CD14-positive monocyte (primary cell): Measurements from ENCODE around the gene SLCO1B1. TPM values are rescaled to one million over a fixed set of nuclear protein-coding genes. Genes with fewer than 3 reads are reported as not detected.

Source experiments
- DNase-seq, 3 donors: peaks; one replicate each; pipeline ENCODE4 v3.0.0-alpha.2; 2011 to 2022
- H2AFZ ChIP-seq: 2 replicates; pipeline ENCODE4 v1.6.0; 2012; ENCODE audit warnings: mild to moderate bottlenecking, low read depth, low read length, inconsistent platforms; ENCODE audit not compliant: insufficient read depth, poor library complexity, severe bottlenecking
- H3K27ac ChIP-seq, 2 donors: 1 replicate in 1 of 2; 2 replicates in 1 of 2; pipeline ENCODE4 v1.5.1; 2012 to 2013; ENCODE audit warnings: low read length in 2 of 2, control low read depth in 1 of 2, inconsistent platforms in 1 of 2, low read depth in 1 of 2, mild to moderate bottlenecking in 1 of 2
- H3K27me3 ChIP-seq, 2 donors: one replicate each; pipeline versions ENCODE4 v1.6.0 to v1.6.1; 2011 to 2013; ENCODE audit warnings: low read length in 2 of 2; ENCODE audit not compliant: control insufficient read depth in 2 of 2, insufficient read depth in 2 of 2
- H3K36me3 ChIP-seq, 2 donors: replicated peaks in 1 of 2; 1 replicate in 1 of 2; 2 replicates in 1 of 2; pipeline versions ENCODE4 v1.5.1 to v1.6.1; 2012 to 2013; ENCODE audit warnings: low read length in 2 of 2, control low read depth in 1 of 2, inconsistent platforms in 1 of 2, mild to moderate bottlenecking in 1 of 2; ENCODE audit not compliant: insufficient read depth in 2 of 2, control insufficient read depth in 1 of 2
- H3K4me1 ChIP-seq, 2 donors: 1 replicate in 1 of 2; 2 replicates in 1 of 2; pipeline versions ENCODE4 v1.5.1 to v1.6.1; 2012 to 2013; ENCODE audit warnings: low read length in 2 of 2, control low read depth in 1 of 2, inconsistent platforms in 1 of 2, mild to moderate bottlenecking in 1 of 2, moderate library complexity in 1 of 2; ENCODE audit not compliant: insufficient read depth in 2 of 2, control insufficient read depth in 1 of 2
- H3K4me2 ChIP-seq: replicated peaks from 2 replicates; pipeline ENCODE3; 2012; ENCODE audit warnings: low read length, moderate library complexity, mild to moderate bottlenecking; ENCODE audit not compliant: poor library complexity, severe bottlenecking; ENCODE audit errors: extremely low read depth
- H3K4me3 ChIP-seq, 3 experiments: fragments of 200-600 bp in 1 of 3; sonication (generic) in 1 of 3; replicated peaks in 1 of 3; 1 replicate in 2 of 3; 2 replicates in 1 of 3; pipeline ENCODE4 v1.5.1; 2011 to 2013; ENCODE audit warnings: low read length in 3 of 3, mild to moderate bottlenecking in 3 of 3, control low read depth in 2 of 3, low read depth in 2 of 3, inconsistent platforms in 1 of 3, moderate library complexity in 1 of 3
- H3K79me2 ChIP-seq: 2 replicates; pipeline ENCODE4 v1.6.0; 2012; ENCODE audit warnings: mild to moderate bottlenecking, control low read depth, inconsistent platforms, low read length, moderate library complexity; ENCODE audit not compliant: insufficient read depth
- H3K9ac ChIP-seq: 2 replicates; pipeline ENCODE4 v1.6.0; 2017; ENCODE audit warnings: low read length, mild to moderate bottlenecking; ENCODE audit not compliant: insufficient read depth, poor library complexity, severe bottlenecking
- H3K9me3 ChIP-seq, 2 donors: replicated peaks in 1 of 2; 1 replicate in 1 of 2; 2 replicates in 1 of 2; pipeline versions ENCODE4 v1.5.1 to v1.6.1; 2012 to 2013; ENCODE audit warnings: low read length in 2 of 2, control low read depth in 1 of 2; ENCODE audit not compliant: control insufficient read depth in 1 of 2, insufficient read depth in 1 of 2
- H4K20me1 ChIP-seq: 2 replicates; pipeline ENCODE4 v1.6.0; 2012; ENCODE audit warnings: mild to moderate bottlenecking, low read length, control low read depth, moderate library complexity; ENCODE audit not compliant: insufficient read depth
- H3K27ac Mint-ChIP-seq, 7 donors: one replicate each; pipeline ENCODE4 v1.8.0; 2020; ENCODE audit warnings: mild to moderate bottlenecking in 7 of 7, mixed read lengths in 7 of 7, moderate library complexity in 6 of 7, inconsistent platforms in 2 of 7
- H3K27me3 Mint-ChIP-seq, 3 donors: one replicate each; pipeline ENCODE4 v1.8.0; 2021 to 2022; ENCODE audit warnings: low read depth in 3 of 3, mild to moderate bottlenecking in 3 of 3, mixed read lengths in 3 of 3, moderate library complexity in 3 of 3, inconsistent platforms in 1 of 3
- H3K36me3 Mint-ChIP-seq, 2 donors: one replicate each; pipeline ENCODE4 v1.8.0; 2020; ENCODE audit warnings: mixed read lengths in 2 of 2, inconsistent platforms in 1 of 2, mild to moderate bottlenecking in 1 of 2
- H3K4me1 Mint-ChIP-seq: one replicate; pipeline ENCODE4 v1.8.0; 2020; ENCODE audit warnings: mild to moderate bottlenecking, mixed read lengths
- H3K4me3 Mint-ChIP-seq, 2 donors: one replicate each; pipeline ENCODE4 v1.8.0; 2020; ENCODE audit warnings: mild to moderate bottlenecking in 2 of 2, mixed read lengths in 2 of 2, moderate library complexity in 1 of 2
- H3K9me3 Mint-ChIP-seq, 7 donors: one replicate each; pipeline ENCODE4 v1.8.0; 2020 to 2022; ENCODE audit warnings: mixed read lengths in 7 of 7, mild to moderate bottlenecking in 6 of 7, moderate library complexity in 6 of 7, inconsistent platforms in 2 of 7
- CTCF ChIP-seq: fragments of 200-600 bp; IDR thresholded peaks from one replicate; pipeline ENCODE4 v1.8.0; 2022; ENCODE audit warnings: antibody characterized with exemption, mild to moderate bottlenecking
- WGBS: methylation state at CpG from one replicate; pipeline ENCODE4 v1.1.5; 2013; ENCODE audit warnings: missing lambda C conversion rate; ENCODE audit not compliant: insufficient coverage; 5-methylcytosine and 5-hydroxymethylcytosine counted together
- intact Hi-C, 2 donors: fragments of 100-400 bp; cut with micrococcal nuclease; formaldehyde crosslinking; loops; one replicate each; pipeline versions ENCODE4 v1.15.0 to v1.15.1; 2023
- polyA plus RNA-seq, 3 donors: library from polyadenylated mRNA; depleted of rRNA in 1 of 3; unstranded in 2 of 3; stranded (reverse) in 1 of 3; fragments of 300-500 nt in 2 of 3; fragments of >200 nt in 1 of 3; fragmentation: Illumina TruSeq in 2 of 3; gene quantifications; 1 replicate in 2 of 3; 2 replicates in 1 of 3; pipeline ENCODE4 v1.2.3, GENCODE V29; 2012 to 2021

SLCO1B1 gene
- polyA plus RNA-seq, 3 donors, result not detected

GRCh38 chr12:21264232-21264631 lies 133.2 kb downstream of the SLCO1B1 start:
- Histone ChIP-seq H3K36me3 (no peaks in the 10 kb centered on the region), H3K9ac (no peak overlapping the region), H3K27ac (no peak overlapping the region), H4K20me1 (no peaks in the 10 kb centered on the region), H3K79me2 (no peaks in the 10 kb centered on the region), H3K27me3 (no peaks in the 10 kb centered on the region), H3K4me3 (no peak overlapping the region), H3K4me2 (no peak overlapping the region), H3K9me3 (no peaks in the 10 kb centered on the region), H3K4me1 (peaks cover 0 to 11% of the 10 kb centered on the region in 2 donors), H2AFZ (no peak overlapping the region)
- no peak overlapping the region for H3K27ac Mint-ChIP-seq
- peaks cover 6% of the 10 kb centered on the region for H3K4me1 Mint-ChIP-seq
- H3K36me3 Mint-ChIP-seq, result no peaks in the 10 kb centered on the region
- H3K27me3 Mint-ChIP-seq, result peaks cover 0 to 3% (median 0%) of the 10 kb centered on the region in 3 donors
- intact Hi-C loops, result no loop called here
- H3K9me3 Mint-ChIP-seq, result peaks cover 0 to 12% (median 5%) of the 10 kb centered on the region in 7 donors
- H3K4me3 Mint-ChIP-seq, result no peak overlapping the region
- DNase-seq, result no peak
- TF ChIP-seq CTCF, result no peak

- Histone ChIP-seq H3K36me3 (no peaks in the 10 kb centered on the region), H2AFZ (no peak overlapping the region), H4K20me1 (no peaks in the 10 kb centered on the region), H3K27ac (no peak overlapping the region), H3K4me3 (no peak overlapping the region), H3K27me3 (no peaks in the 10 kb centered on the region), H3K4me2 (no peak overlapping the region), H3K79me2 (no peaks in the 10 kb centered on the region), H3K9me3 (no peaks in the 10 kb centered on the region), H3K9ac (no peak overlapping the region), H3K4me1 (peaks cover 0 to 11% of the 10 kb centered on the region in 2 donors)
- Mint-ChIP-seq H3K27ac (no peak overlapping the region), H3K4me3 (no peak overlapping the region), H3K4me1 (peaks cover 6% of the 10 kb centered on the region), H3K27me3 (peaks cover 0 to 3% (median 0%) of the 10 kb centered on the region in 3 donors), H3K9me3 (peaks cover 0 to 9% (median 4%) of the 10 kb centered on the region in 7 donors), H3K36me3 (no peaks in the 10 kb centered on the region)
- no peak for TF ChIP-seq CTCF
- peak in 2 of 3 donors; percentile 2 to 37 for DNase-seq
- intact Hi-C loops, result no loop called here
- WGBS, result no CpG with 5 or more reads among the region's 4 CpGs
Observed at GRCh38 chr12:21265932-21266331, 134.9 kb downstream of the SLCO1B1 start.
